A172 (cell line): Measurements from ENCODE around the gene CFAP46. TPM values are rescaled to one million over a fixed set of nuclear protein-coding genes. Genes with fewer than 3 reads are reported as not detected.
"Not testable (repeated sequence)": the region's sequence is repeated elsewhere in the genome, so short reads cannot be mapped to it uniquely, and the experiment has no call there.

ENCODE experiments used
- DNase-seq: peaks from one replicate; pipeline ENCODE4 v3.0.0-alpha.2; 2015; ENCODE audit warnings: low spot score
- total RNA-seq: library from RNA; depleted of rRNA; stranded (reverse); fragments of >200 nt; shearing (Covaris generic); gene quantifications from 2 replicates; pipeline ENCODE4 v1.2.3, GENCODE V29; 2014

CFAP46 gene
- total RNA-seq, 1 experiment from 2014 or later = 4.3 TPM

GRCh38 chr10:132979491-132980425 is 37.4 kb upstream of the CFAP46 start:
- no peak for DNase-seq

DNA sequence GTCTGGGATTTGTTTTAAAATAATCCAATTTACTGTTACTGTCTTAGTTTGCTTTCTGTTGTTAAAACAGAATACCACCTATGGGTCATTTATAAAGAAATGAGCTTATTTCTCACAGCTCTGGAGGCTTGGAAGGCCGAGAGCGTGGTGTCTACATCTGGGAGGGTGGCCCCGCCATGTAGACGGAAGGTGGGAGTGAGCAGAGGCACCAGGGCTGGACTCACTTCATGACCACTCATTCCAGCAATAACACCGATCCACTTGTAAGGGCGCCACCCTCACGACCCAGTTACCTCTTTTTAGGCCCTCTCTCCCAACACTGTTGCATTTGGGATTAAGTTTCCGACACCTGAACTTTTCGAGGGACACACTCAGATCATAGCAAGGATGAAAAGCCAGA is 36.2 kb upstream of the CFAP46 start:
- DNase-seq = no peak

- DNase-seq = no peak
Observed at GRCh38 chr10:132977807-132978206, 35.4 kb upstream of the CFAP46 start.

- DNase-seq = no peak
Observed at GRCh38 chr10:132977076-132977475, 34.7 kb upstream of the CFAP46 start.

DNA sequence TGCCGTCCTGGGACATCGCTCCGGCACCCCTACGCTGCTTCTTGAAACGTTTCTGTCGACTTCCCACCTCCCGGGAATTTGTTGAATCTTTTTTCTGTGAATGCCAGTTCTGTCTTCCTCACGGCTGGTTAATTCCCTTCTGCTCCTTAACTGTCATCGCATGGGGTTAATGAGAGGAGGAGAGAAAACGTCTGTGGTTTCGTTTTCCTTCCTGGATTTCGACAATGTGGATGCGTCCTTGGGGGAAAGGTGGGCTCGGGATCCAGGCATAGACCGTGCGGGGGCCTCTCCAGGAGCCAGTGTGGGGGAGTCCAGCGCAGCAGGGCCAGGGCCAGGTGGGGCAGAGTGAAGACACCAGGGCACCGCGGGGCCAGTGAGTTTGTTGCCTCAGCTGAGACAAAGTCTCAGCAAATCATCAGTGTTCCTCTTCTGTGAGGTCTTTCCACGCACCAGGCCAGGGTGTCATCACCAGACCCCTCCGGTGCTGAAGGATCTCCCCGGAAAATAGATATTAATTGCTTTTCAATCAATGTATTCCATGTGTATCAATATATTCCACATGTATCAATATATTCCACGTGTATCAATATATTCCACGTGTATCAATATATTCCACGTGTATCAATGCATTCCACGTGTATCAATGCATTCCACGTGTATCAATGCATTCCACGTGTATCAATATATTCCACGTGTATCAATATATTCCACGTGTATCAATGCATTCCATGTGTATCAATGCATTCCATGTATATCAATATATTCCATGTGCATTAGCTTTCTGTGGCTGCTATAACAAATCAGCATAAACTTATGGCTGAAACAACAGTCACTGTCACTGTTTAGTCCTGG is 33.7 kb upstream of the CFAP46 start:
- DNase-seq = no peak

- DNase-seq = no peak
Observed at GRCh38 chr10:132974886-132975830, 32.8 kb upstream of the CFAP46 start.

- DNase-seq = no peak
Observed at GRCh38 chr10:132974249-132974796, 32.0 kb upstream of the CFAP46 start.

DNA sequence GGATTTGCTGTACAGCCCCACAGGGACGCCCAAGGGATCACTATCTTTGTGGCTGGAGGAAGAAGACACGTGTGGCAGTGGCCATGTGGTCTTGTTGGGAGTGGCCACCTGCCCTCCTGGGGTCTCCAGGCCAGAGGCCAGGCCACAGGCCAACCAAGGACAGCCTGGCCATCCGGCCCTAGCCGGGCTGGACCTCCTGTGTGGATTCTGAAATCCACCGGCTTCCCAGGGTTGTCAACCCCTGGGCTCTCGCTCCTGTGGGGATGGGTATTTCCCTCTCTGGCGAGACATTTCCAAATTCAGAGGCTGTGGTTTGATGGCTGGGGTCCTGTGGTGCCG is 31.5 kb upstream of the CFAP46 start:
- DNase-seq = no peak

GRCh38 chr10:132972986-132973902 is 30.9 kb upstream of the CFAP46 start:
- no peak for DNase-seq

DNA sequence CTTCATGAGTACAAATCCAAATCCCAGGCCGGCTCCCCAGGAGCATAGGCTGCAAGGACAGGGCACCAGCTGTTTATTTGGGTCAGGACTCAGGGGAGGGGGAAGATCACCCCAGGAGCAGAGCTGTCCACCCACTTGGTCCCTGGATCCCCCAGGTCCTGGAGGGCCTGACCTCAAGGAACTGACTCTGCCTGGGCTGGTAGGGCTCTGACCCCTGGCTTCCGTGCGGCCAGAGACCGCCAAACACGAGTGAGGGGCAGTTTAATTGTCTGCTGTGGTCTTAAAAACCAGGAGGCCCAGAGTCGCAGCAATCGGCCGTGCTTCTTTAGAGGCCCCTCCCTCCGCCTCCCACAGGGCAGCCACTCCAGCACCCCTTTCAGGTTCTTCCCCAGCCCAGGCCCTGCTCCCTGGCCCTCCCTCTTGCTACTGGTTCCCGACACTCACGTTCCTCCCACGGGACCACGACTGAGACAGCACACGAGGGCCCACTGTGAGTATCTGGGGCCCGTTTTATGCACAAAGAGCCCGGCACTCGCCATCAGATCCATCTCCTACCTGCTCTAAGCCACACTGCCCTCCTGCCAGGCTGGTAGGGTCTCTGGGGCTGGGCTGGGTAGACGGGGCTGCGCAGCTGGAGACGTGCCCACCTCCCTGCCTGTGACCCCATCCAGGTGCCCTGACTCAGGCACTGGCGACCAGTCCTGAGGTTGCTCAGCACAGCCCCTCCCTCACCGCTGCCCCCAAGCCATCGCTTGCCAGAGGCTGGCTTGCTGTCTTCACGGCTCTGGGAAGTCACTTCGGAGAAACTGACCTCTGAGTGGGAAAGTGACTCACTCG is 30.0 kb upstream of the CFAP46 start:
- DNase-seq = no peak

DNA sequence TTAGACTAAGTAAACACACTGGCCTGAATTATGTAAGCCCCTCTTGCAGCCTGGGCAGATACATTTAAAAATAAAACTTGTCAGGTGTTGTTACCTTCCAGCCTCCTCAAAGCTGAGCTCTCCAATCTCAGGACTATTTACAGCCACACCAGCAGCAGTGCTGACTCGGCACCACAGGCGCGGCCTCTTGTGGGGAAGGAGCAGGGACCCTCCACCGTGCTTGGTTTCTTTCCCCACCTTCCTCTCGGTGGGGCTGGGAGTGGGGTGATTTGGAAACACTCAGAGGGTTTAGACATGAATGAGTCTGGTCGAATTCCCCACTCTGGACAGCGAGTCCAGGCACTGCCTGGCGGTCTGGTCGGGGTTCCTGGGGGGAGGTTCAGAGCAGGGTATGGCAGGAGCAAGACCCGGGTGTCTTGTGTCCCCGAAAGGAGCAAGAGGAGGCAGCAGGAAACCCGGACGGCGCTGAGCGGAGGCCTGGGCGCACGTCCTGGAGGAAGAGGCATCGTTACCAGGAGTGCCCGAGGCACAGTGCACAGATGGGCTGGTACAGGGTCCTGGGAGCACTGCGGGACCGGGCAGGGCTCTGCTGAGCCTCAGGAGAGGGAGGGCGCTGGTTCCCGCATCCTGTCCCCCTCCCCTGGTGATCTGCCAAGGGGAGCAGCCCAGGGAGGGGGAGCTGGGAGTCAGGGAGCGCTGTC is 29.2 kb upstream of the CFAP46 start:
- DNase-seq = no peak

GRCh38 chr10:132970641-132971438 is 28.5 kb upstream of the CFAP46 start:
- DNase-seq = no peak

DNA sequence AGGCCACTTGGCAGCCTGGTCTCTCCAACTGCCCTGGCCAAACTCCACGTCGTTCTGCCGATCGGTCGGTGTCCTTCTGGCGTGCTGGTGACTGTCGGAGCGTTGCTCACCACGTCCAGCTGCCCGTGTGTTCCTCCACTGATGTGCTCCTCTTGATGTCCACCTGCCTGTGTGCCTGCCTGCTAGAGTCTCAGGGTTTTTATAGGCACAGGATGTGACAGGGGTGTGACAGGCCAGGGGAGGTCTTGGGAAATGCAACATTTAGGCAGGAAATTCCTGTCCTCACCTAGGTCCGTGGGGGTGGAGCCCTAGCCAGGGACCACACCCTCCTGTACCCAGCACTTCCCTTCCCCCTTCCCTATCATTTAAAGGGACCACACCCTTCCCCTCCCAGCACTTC is 25.2 kb upstream of the CFAP46 start:
- DNase-seq = peak; percentile 5

GRCh38 chr10:132965411-132966057 is 23.2 kb upstream of the CFAP46 start:
- no peak for DNase-seq

DNA sequence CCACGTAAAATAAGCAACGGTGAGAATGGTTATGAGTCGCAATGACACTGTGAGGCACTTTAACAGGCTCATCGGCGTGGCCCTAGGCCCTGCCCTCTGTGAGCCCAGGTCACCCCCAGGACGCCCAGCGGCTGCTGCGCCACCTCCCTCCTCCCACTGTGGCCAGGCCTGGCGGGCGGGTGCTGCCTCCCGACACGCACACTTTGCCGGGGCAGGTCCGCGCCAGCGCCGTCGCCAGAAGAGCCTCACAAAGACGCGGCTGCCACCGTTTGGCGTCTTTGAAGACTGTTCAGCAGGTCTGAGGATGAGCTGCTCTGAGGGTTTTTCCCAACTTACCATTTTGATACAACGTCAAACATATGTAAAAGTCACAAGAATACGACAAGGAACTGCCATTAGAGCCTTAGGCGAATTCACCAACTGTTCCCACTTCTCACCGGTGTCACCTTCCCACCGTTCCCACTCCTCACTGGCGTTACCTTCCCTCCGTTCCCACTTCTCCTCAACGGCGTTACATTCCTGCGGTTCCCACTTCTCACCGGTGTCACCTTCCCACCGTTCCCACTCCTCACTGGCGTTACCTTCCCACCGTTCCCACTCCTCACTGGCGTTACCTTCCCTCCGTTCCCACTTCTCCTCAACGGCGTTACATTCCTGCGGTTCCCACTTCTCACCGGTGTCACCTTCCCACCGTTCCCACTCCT is 22.5 kb upstream of the CFAP46 start:
- not testable (repeated sequence) for DNase-seq

DNA sequence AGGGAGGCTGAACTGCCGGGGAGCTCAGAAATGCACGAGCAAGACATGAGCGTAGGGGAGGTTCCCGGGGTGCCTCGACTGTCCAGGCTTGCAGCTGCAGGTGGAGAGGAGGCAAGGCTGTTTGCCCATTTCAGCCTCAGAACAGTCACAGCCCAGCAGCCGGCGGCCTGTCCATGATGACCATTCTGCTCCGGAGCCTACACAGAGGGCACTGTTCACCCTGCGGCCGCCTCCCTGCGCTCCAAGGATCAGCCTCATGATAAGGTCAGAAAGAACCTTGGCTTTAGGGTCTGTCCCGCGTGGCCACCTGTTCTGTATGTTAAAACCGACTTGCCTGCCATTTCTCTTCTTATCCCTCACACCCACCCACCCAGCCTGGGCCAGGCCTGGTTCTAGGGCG is 21.9 kb upstream of the CFAP46 start:
- DNase-seq = no peak
